WTC11 (cell line): Measurements from ENCODE around the gene RLIM. TPM values are rescaled to one million over a fixed set of nuclear protein-coding genes. Genes with fewer than 3 reads are reported as not detected.

ENCODE experiments used
- ATAC-seq: fragments of 200-7000 bp; cut with Tn5 transposase; 2 replicates; pipeline ENCODE4 v1.10.0; 2021; ENCODE audit warnings: mild to moderate bottlenecking, moderate library complexity
- CTCF ChIA-PET: fragments of 300-600 bp; sonication (Branson Sonifier 250); formaldehyde crosslinking; loops from one replicate; lab custom pipeline; 2021; ENCODE audit warnings: antibody characterized with exemption; lab: Charles Lee
- POLR2A ChIA-PET: fragments of 350-600 bp; sonication (Branson Sonifier 250); formaldehyde crosslinking; loops from one replicate; lab custom pipeline; 2021; ENCODE audit warnings: antibody characterized with exemption; lab: Charles Lee
- DNase-seq: peaks from one replicate; pipeline ENCODE4 v3.0.0; 2021; ENCODE audit warnings: low spot score
- H3K27ac Mint-ChIP-seq: 2 replicates; pipeline ENCODE4 v1.8.0; 2021; ENCODE audit warnings: mixed read lengths
- H3K27me3 Mint-ChIP-seq: 2 replicates; pipeline ENCODE4 v1.8.0; 2021; ENCODE audit warnings: low read depth, mild to moderate bottlenecking, moderate library complexity, mixed read lengths
- H3K36me3 Mint-ChIP-seq: 2 replicates; pipeline ENCODE4 v1.8.0; 2021; ENCODE audit warnings: mixed read lengths
- H3K4me1 Mint-ChIP-seq: 2 replicates; pipeline ENCODE4 v1.8.0; 2022; ENCODE audit warnings: mixed read lengths
- H3K4me3 Mint-ChIP-seq: 2 replicates; pipeline ENCODE4 v1.8.0; 2021; ENCODE audit warnings: mild to moderate bottlenecking, moderate library complexity, mixed read lengths
- H3K9me3 Mint-ChIP-seq: 2 replicates; pipeline ENCODE4 v1.8.0; 2021; ENCODE audit warnings: mixed read lengths
- CBFB ChIP-seq: sonication (generic); formaldehyde crosslinking; IDR thresholded peaks from 2 replicates; pipeline ENCODE4 v1.8.1; 2022; ENCODE audit warnings: mild to moderate bottlenecking, low read depth, missing genetic modification reagents
- E2F4 ChIP-seq: sonication (generic); formaldehyde crosslinking; IDR thresholded peaks from 2 replicates; pipeline ENCODE4 v1.8.1; 2022; ENCODE audit warnings: low read depth, mild to moderate bottlenecking, moderate library complexity, missing genetic modification reagents, borderline replicate concordance
- ESRRA ChIP-seq: sonication (generic); formaldehyde crosslinking; IDR thresholded peaks from 2 replicates; pipeline ENCODE4 v1.8.1; 2022; ENCODE audit warnings: mild to moderate bottlenecking, missing genetic modification reagents, borderline replicate concordance
- FOXP1 ChIP-seq: sonication (generic); formaldehyde crosslinking; IDR thresholded peaks from 2 replicates; pipeline ENCODE4 v1.8.0; 2022; ENCODE audit warnings: missing genetic modification reagents, mild to moderate bottlenecking, moderate library complexity, borderline replicate concordance
- KAT7 ChIP-seq: sonication (generic); formaldehyde crosslinking; IDR thresholded peaks from 2 replicates; pipeline ENCODE4 v1.8.1; 2023; ENCODE audit warnings: missing genetic modification reagents, mild to moderate bottlenecking, borderline replicate concordance
- NR1H2 ChIP-seq: sonication (generic); formaldehyde crosslinking; IDR thresholded peaks from 2 replicates; pipeline ENCODE4 v1.9.0; 2021; ENCODE audit warnings: mild to moderate bottlenecking, moderate library complexity, missing genetic modification reagents
- ZMAT4 ChIP-seq: fragments of 250-450 bp; sonication (Bioruptor Pico); IDR thresholded peaks from 2 replicates; pipeline ENCODE4 v1.9.0; 2021; ENCODE audit warnings: mild to moderate bottlenecking
- total RNA-seq: library from RNA; stranded (reverse); gene quantifications from 3 replicates; pipeline ENCODE4 v1.2.3, GENCODE V29; 2021

RLIM gene
- total RNA-seq, 1 experiment from 2014 or later: 34.4 TPM

GRCh38 chrX:74535408-74536151, 78.8 kb downstream of the RLIM start:
- DNase-seq (peak; percentile 55), ATAC-seq (peak; percentile 41)
- CTCF ChIA-PET: interaction anchor here (0.8 to 4.1 kb wide), 17 partner anchors 11 to 210 kb away, joined by 3 to 68 read pairs (median 4); partner anchors contain the start of gene SLC16A2
- Mint-ChIP-seq H3K9me3 (no peaks in the 10 kb centered on the region), H3K27me3 (no peaks in the 10 kb centered on the region; the same call in 1 of the 2 replicates), H3K4me1 (peaks cover 29% of the 10 kb centered on the region), H3K27ac (no peak overlapping the region), H3K36me3 (peaks cover 8% of the 10 kb centered on the region), H3K4me3 (peak overlapping the region; percentile 66)
- no peak for TF ChIP-seq CBFB (CRISPR knock-in tag)
- TF ChIP-seq NR1H2: no peak
- no peak for TF ChIP-seq ZMAT4
- no peak for TF ChIP-seq ESRRA (CRISPR knock-in tag)
- no peak for TF ChIP-seq E2F4 (CRISPR knock-in tag)
- TF ChIP-seq KAT7 (CRISPR knock-in tag): no peak
- TF ChIP-seq FOXP1 (CRISPR knock-in tag): no peak
- POLR2A ChIA-PET: no interaction called here

Other genes with a start within 250 kb of the RLIM start
- 48.4 to 55.2 TPM (median 48.4 TPM) in 3 replicates for gene SLC16A2, start 193.1 kb downstream of the RLIM start, total RNA-seq